ENCODE results near the gene ABHD18. TPM values are rescaled to one million over a fixed set of nuclear protein-coding genes. Genes with fewer than 3 reads are reported as not detected.

ABHD18 gene
- total and polyA plus RNA-seq, 7 donors = 2.4 to 15.2 (median 7.4) TPM

- Histone ChIP-seq H3K4me1 (peaks cover 0 to 9% (median 7%) of the 10 kb centered on the region in 4 donors), H3K27ac (no peak overlapping the region), H3K36me3 (no peaks in the 10 kb centered on the region), H3K27me3 (no peaks in the 10 kb centered on the region), H3K4me3 (no peak overlapping the region), H3K9me3 (no peaks in the 10 kb centered on the region)
- intact Hi-C loops (cut with DNase I) = loop anchor here (10.0 kb wide), 1 partner anchor 184 kb away; the partner anchor contains the start of gene PLK4
- TF ChIP-seq EP300 (IDR thresholded peaks at IDR 0.05) (no peak), POLR2A (IDR thresholded peaks at IDR 0.05) (no peak), POLR2AphosphoS5 (IDR thresholded peaks at IDR 0.05) (no peak), CTCF (IDR thresholded peaks at IDR 0.05) (no peak)
- DNase-seq = no peak
- WGBS, 2 donors = 92 to 94% methylated on average over 3 of the region's 3 CpGs
These were observed 103.7 kb downstream of the ABHD18 start for GRCh38 chr4:128068918-128069317.

DNA sequence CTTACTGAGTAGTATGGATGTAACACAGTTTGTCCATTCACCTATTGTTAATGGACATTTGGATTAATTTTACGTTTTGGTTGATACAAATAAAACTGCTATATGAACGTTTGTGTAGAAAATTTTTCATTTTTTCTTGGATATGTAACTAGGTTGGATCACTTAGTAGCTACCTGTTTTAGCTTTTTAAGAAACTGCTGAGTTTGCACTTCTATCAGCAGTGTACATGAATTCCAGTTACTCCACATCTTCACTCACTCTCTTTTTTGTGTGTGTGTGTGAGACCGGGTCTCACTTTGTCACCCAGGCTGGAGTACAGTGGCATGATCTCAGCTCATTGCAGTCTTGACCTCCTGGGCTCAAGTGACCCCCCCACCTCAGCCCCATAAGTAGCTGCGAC is 111.3 kb downstream of the ABHD18 start:
- intact Hi-C loops (cut with DNase I) = no loop called here
- no peak for DNase-seq
- Histone ChIP-seq H3K27ac (no peak overlapping the region), H3K4me1 (no peaks in the 10 kb centered on the region), H3K4me3 (no peak overlapping the region), H3K9me3 (no peaks in the 10 kb centered on the region), H3K36me3 (peaks cover 0 to 48% (median 13%) of the 10 kb centered on the region in 4 donors), H3K27me3 (no peaks in the 10 kb centered on the region)
- WGBS, 2 donors = 86 to 93% methylated on average over 4 of the region's 4 CpGs
- TF ChIP-seq POLR2A (IDR thresholded peaks at IDR 0.05) = no peak
- TF ChIP-seq EP300 (IDR thresholded peaks at IDR 0.05) = no peak
- no peak for TF ChIP-seq POLR2AphosphoS5 (IDR thresholded peaks at IDR 0.05)
- no peak for TF ChIP-seq CTCF (IDR thresholded peaks at IDR 0.05)

Other genes with a start within 250 kb of the ABHD18 start
- not detected for gene SLC25A31, start 235.0 kb upstream of the ABHD18 start, total RNA-seq
- not detected for gene SLC25A31, start 235.0 kb upstream of the ABHD18 start, polyA plus RNA-seq
- 1 to 10 TPM; 3.5 to 7.7 (median 5.2) TPM for gene HSPA4L, start 183.1 kb upstream of the ABHD18 start, total RNA-seq
- 1 to 10 TPM in 1 of 3 donors, under 1 TPM in 2; under 0.01 to 1.5 (median 0.69) TPM for gene HSPA4L, start 183.1 kb upstream of the ABHD18 start, polyA plus RNA-seq
- gene PLK4, start 84.5 kb upstream of the ABHD18 start, total RNA-seq = 1 to 10 TPM in 1 of 4 donors, under 1 TPM in 2, not detected in 1; 0.16 to 1.7 (median 0.27) TPM
- 1 to 10 TPM; 4.2 to 7.5 (median 5.5) TPM for gene PLK4, start 84.5 kb upstream of the ABHD18 start, polyA plus RNA-seq
- 10 to 100 TPM; 26.3 to 54.2 (median 41.8) TPM for gene MFSD8, start 233 bp upstream of the ABHD18 start, total RNA-seq
- 10 to 100 TPM in 1 of 3 donors, 1 to 10 TPM in 2; 3.0 to 10.7 (median 3.5) TPM for gene MFSD8, start 233 bp upstream of the ABHD18 start, polyA plus RNA-seq
- 10 to 100 TPM; 18.2 to 30.3 (median 20.3) TPM for gene LARP1B, start 95.9 kb downstream of the ABHD18 start, total RNA-seq
- gene LARP1B, start 95.9 kb downstream of the ABHD18 start, polyA plus RNA-seq = 10 to 100 TPM; 14.4 to 17.1 (median 16.8) TPM

Measured in sigmoid colon (tissue), 7 donors.